SK-N-SH (cell line): ENCODE results near the gene AKAP17A. TPM values are rescaled to one million over a fixed set of nuclear protein-coding genes. Genes with fewer than 3 reads are reported as not detected.
A peak's percentile ranks its signal among the peaks of the same experiment; 100 is the strongest.

Experiments used
- CTCF ChIA-PET: fragments of 300-600, 350-600 bp; formaldehyde crosslinking; extraction: SDS; loops from one replicate; lab custom pipeline; 2021; lab: Yijun Ruan, JAX
- POLR2A ChIA-PET: fragments of 350-600 bp; sonication (Branson Sonifier 250); formaldehyde crosslinking; extraction: SDS; loops from one replicate; lab custom pipeline; 2020; ENCODE audit warnings: antibody characterized with exemption, inconsistent platforms; lab: Yijun Ruan, JAX
- DNase-seq: peaks from one replicate; pipeline ENCODE4 v3.0.0; 2012
- H2AFZ ChIP-seq: fragments of 200-600 bp; sonication (generic); 2 replicates; pipeline ENCODE4 v1.8.1; 2016; ENCODE audit warnings: antibody characterized with exemption, mild to moderate bottlenecking, low read depth
- H3F3A ChIP-seq: fragments of 200-600 bp; sonication (generic); replicated peaks from 2 replicates; pipeline ENCODE3; 2016; ENCODE audit warnings: antibody characterized with exemption, mild to moderate bottlenecking; ENCODE audit not compliant: insufficient read depth
- H3K27ac ChIP-seq, 2 experiments: fragments of 200-500 bp in 1 of 2; fragments of 200-600 bp in 1 of 2; sonication (Bioruptor generic) in 1 of 2; sonication (generic), shearing (Covaris generic) in 1 of 2; 2 replicates each; pipeline versions ENCODE4 v1.5.1 to v1.6.1; 2014 to 2016; ENCODE audit warnings: low read depth in 2 of 2, inconsistent platforms in 1 of 2, low read length in 1 of 2, mild to moderate bottlenecking in 1 of 2, mixed read lengths in 1 of 2
- H3K27me3 ChIP-seq: fragments of 200-600 bp; sonication (generic), shearing (Covaris generic); 2 replicates; pipeline ENCODE4 v1.6.1; 2016; ENCODE audit warnings: mixed run types; ENCODE audit not compliant: insufficient read depth
- H3K36me3 ChIP-seq, 2 experiments: fragments of 200-500 bp in 1 of 2; fragments of 200-600 bp in 1 of 2; sonication (Bioruptor generic) in 1 of 2; sonication (generic) in 1 of 2; replicated peaks in 1 of 2; 2 replicates each; pipeline versions ENCODE3 to v1.5.1; 2014 to 2016; ENCODE audit warnings: low read length in 1 of 2, mild to moderate bottlenecking in 1 of 2; ENCODE audit not compliant: insufficient read depth in 2 of 2, control insufficient read depth in 1 of 2
- H3K4me1 ChIP-seq, 2 experiments: fragments of 200-500 bp in 1 of 2; fragments of 200-600 bp in 1 of 2; sonication (Bioruptor generic) in 1 of 2; sonication (generic), shearing (Covaris generic) in 1 of 2; 2 replicates each; pipeline versions ENCODE4 v1.5.1 to v1.6.1; 2014 to 2016; ENCODE audit warnings: low read depth in 1 of 2, low read length in 1 of 2, mixed run types in 1 of 2; ENCODE audit not compliant: insufficient read depth in 2 of 2, control insufficient read depth in 1 of 2
- H3K4me2 ChIP-seq: fragments of 200-600 bp; sonication (generic), shearing (Covaris generic); 2 replicates; pipeline ENCODE4 v1.6.1; 2017; ENCODE audit warnings: mixed run types
- H3K4me3 ChIP-seq, 2 experiments: fragments of 200-500 bp in 1 of 2; fragments of 200-600 bp in 1 of 2; sonication (Bioruptor generic) in 1 of 2; sonication (generic), shearing (Covaris generic) in 1 of 2; 2 replicates each; pipeline versions ENCODE4 v1.5.1 to v1.8.1; 2014 to 2016; ENCODE audit warnings: low read depth in 2 of 2, inconsistent platforms in 1 of 2, low read length in 1 of 2, mild to moderate bottlenecking in 1 of 2, mixed read lengths in 1 of 2, moderate library complexity in 1 of 2
- H3K79me2 ChIP-seq: fragments of 200-600 bp; sonication (generic); 2 replicates; pipeline ENCODE4 v1.8.1; 2017; ENCODE audit warnings: mild to moderate bottlenecking; ENCODE audit not compliant: insufficient read depth
- H3K9ac ChIP-seq: fragments of 200-600 bp; sonication (generic); 2 replicates; pipeline ENCODE4 v1.6.1; 2017; ENCODE audit warnings: mixed run types
- H3K9me2 ChIP-seq: fragments of 200-600 bp; sonication (generic); 2 replicates; pipeline ENCODE4 v1.6.1; 2017; ENCODE audit warnings: mixed run types
- H3K9me3 ChIP-seq: fragments of 200-600 bp; sonication (generic); 2 replicates; pipeline ENCODE4 v1.6.1; 2017; ENCODE audit warnings: mixed run types, mild to moderate bottlenecking, moderate library complexity
- H4K20me1 ChIP-seq: fragments of 200-600 bp; sonication (generic); 2 replicates; pipeline ENCODE4 v1.6.1; 2017; ENCODE audit warnings: mild to moderate bottlenecking, mixed run types; ENCODE audit not compliant: insufficient read depth
- ELF1 ChIP-seq: IDR thresholded peaks from 2 replicates; pipeline ENCODE4 v1.4.0; 2012
- EZH2phosphoT487 ChIP-seq: fragments of 200-600 bp; sonication (generic); IDR thresholded peaks from 2 replicates; pipeline ENCODE4 v1.6.1; 2017; ENCODE audit warnings: low read depth, mixed run types, mild to moderate bottlenecking, antibody characterized with exemption, moderate library complexity, borderline replicate concordance
- GABPA ChIP-seq: IDR thresholded peaks from 2 replicates; pipeline ENCODE4 v1.4.0; 2012; ENCODE audit warnings: low read depth, mild to moderate bottlenecking
- POLR2AphosphoS5 ChIP-seq: IDR thresholded peaks from 2 replicates; pipeline ENCODE4 v1.6.1; 2012; ENCODE audit warnings: low read depth, low read length
- RAD21 ChIP-seq: IDR thresholded peaks from 2 replicates; pipeline ENCODE4 v1.6.1; 2012; ENCODE audit warnings: mild to moderate bottlenecking, low read length
- RCOR1 ChIP-seq: fragments of 150-350 bp; IDR thresholded peaks from 2 replicates; pipeline ENCODE4 v1.6.1; 2017; ENCODE audit warnings: antibody characterized with exemption, low read length
- SMC3 ChIP-seq: IDR thresholded peaks from 2 replicates; pipeline ENCODE4 v1.6.1; 2012; ENCODE audit warnings: low read depth, low read length, improper control_type of control experiment
- TEAD4 ChIP-seq: IDR thresholded peaks from 2 replicates; pipeline ENCODE4 v1.4.0; 2012; ENCODE audit warnings: mild to moderate bottlenecking, borderline replicate concordance; ENCODE audit not compliant: insufficient read depth
- WGBS: methylation state at CpG from one replicate; pipeline ENCODE4 v1.1.6; 2017; ENCODE audit warnings: low lambda C conversion rate; 5-methylcytosine and 5-hydroxymethylcytosine counted together
- polyA plus RNA-seq, 3 experiments: library from polyadenylated mRNA; depleted of rRNA; stranded (reverse); fragments of >200 nt; gene quantifications; 2 replicates each; pipeline ENCODE4 v1.2.3, GENCODE V29; 2012
- TF ChIP-seq, protein P1 (sequence below): fragments of 150-350 bp; IDR thresholded peaks from 2 replicates; pipeline ENCODE4 v1.6.1; 2017; ENCODE audit warnings: antibody characterized with exemption, low read length, low read depth, borderline replicate concordance
- TF ChIP-seq, protein P2 (sequence below): fragments of 200-600 bp; sonication (generic); IDR thresholded peaks from 2 replicates; pipeline ENCODE4 v1.6.1; 2017; ENCODE audit warnings: antibody characterized with exemption, mild to moderate bottlenecking, moderate library complexity
- TF ChIP-seq, protein P3 (sequence below): IDR thresholded peaks from 2 replicates; pipeline ENCODE4; 2012
- TF ChIP-seq, protein P4 (sequence below): IDR thresholded peaks from 2 replicates; pipeline ENCODE4 v1.6.1; 2012; ENCODE audit warnings: mild to moderate bottlenecking, low read depth, low read length, moderate library complexity

The AKAP17A gene
- polyA plus RNA-seq, 1 of the 3 experiments (the other 2 are of a cell fraction) = 43.8 TPM

DNA sequence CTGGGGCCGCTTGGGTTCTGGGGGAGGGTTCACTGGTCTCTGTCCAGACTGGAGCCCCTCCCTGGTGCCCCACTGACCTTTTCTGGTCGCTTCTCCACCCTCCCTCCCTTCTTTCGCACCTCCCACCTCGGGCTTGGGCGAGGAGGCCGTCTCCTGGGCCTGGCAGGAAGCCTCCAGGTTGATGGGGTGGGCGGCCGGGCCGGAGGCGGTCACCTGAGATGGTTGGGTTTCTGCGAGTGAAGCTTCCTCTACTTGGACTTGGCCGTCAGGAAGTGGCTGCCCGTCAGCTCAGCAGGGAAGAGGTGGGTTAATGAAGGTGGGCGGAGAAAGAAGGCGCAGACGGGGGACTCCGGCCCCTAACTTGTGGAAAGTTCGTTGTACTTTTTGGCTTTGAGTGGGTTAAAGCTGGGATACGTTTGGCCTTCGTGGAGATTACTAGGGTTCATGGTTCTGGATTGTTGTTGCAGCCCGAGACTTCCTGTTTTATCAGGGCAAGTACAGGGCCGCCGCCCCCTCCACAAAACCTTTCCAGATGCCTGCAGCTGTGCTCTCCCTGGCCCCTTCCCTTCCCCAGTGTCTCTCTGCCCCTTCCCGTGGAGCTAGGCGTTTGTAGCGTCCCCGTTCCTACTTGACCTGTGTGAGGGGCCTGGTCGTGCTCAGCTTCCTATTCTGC is 1.2 kb downstream of the AKAP17A start:
- H3K9ac ChIP-seq = peak overlapping the region; percentile 88
- H3K9me2 ChIP-seq = no peaks in the 10 kb centered on the region
- H4K20me1 ChIP-seq = peaks cover 40% of the 10 kb centered on the region
- 11% methylated on average over 22 of the region's 28 CpGs for WGBS
- no peaks in the 10 kb centered on the region for H3F3A ChIP-seq
- peak; percentile 44 for DNase-seq
- H3K4me2 ChIP-seq = peak overlapping the region; percentile 99
- H3K4me3 ChIP-seq = peak overlapping the region; percentile 61 to 84
- H3K27me3 ChIP-seq = no peaks in the 10 kb centered on the region
- H3K36me3 ChIP-seq = peaks cover 17 to 37% of the 10 kb centered on the region in 2 experiments
- ChIA-PET CTCF (no interaction called here), POLR2A (no interaction called here)
- H3K79me2 ChIP-seq = peaks cover 54% of the 10 kb centered on the region
- TF ChIP-seq, protein P1, sequence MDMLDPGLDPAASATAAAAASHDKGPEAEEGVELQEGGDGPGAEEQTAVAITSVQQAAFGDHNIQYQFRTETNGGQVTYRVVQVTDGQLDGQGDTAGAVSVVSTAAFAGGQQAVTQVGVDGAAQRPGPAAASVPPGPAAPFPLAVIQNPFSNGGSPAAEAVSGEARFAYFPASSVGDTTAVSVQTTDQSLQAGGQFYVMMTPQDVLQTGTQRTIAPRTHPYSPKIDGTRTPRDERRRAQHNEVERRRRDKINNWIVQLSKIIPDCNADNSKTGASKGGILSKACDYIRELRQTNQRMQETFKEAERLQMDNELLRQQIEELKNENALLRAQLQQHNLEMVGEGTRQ = no peak
- TF ChIP-seq TEAD4 = no peak
- TF ChIP-seq RAD21 = no peak
- TF ChIP-seq GABPA = no peak
- H3K4me1 ChIP-seq = peaks cover 0 to 12% of the 10 kb centered on the region in 2 experiments; a peak in 2 of 4 replicates
- H3K27ac ChIP-seq = no peak overlapping the region; a peak in 1 of 4 replicates
- no peak overlapping the region for H2AFZ ChIP-seq
- no peaks in the 10 kb centered on the region for H3K9me3 ChIP-seq

DNA sequence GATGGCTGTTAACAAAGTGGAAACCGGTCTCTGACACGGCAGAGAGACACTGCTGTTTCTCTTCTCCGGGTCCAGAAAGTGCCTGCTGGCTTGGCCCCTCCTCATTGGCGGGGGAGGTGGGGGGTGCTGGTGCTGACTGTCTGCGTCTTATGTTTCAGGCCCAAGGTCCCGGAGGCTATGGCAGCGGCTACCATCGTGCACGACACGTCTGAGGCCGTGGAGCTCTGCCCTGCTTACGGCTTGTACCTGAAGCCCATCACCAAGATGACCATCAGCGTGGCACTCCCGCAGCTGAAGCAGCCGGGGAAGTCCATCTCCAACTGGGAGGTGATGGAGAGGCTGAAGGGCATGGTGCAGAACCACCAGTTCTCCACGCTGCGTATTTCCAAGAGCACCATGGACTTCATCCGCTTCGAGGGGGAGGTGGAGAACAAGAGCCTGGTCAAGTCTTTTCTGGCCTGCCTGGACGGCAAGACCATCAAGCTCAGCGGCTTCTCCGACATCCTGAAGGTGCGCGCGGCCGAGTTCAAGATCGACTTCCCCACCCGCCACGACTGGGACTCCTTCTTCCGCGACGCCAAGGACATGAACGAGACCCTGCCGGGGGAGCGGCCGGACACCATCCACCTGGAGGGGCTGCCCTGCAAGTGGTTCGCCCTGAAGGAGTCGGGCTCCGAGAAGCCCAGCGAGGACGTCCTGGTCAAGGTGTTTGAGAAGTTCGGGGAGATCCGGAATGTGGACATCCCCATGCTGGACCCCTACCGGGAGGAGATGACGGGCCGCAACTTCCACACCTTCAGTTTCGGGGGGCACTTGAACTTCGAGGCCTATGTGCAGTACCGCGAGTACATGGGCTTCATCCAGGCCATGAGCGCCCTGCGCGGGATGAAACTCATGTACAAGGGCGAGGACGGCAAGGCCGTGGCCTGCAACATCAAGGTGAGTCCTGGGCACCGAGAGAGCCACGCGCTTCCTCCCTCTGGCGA is 2.2 kb downstream of the AKAP17A start:
- H2AFZ ChIP-seq = no peak overlapping the region
- TF ChIP-seq RAD21 (no peak), SMC3 (no peak), RCOR1 (no peak), POLR2AphosphoS5 (no peak), EZH2phosphoT487 (no peak), GABPA (no peak), ELF1 (no peak)
- TF ChIP-seq, protein P2, sequence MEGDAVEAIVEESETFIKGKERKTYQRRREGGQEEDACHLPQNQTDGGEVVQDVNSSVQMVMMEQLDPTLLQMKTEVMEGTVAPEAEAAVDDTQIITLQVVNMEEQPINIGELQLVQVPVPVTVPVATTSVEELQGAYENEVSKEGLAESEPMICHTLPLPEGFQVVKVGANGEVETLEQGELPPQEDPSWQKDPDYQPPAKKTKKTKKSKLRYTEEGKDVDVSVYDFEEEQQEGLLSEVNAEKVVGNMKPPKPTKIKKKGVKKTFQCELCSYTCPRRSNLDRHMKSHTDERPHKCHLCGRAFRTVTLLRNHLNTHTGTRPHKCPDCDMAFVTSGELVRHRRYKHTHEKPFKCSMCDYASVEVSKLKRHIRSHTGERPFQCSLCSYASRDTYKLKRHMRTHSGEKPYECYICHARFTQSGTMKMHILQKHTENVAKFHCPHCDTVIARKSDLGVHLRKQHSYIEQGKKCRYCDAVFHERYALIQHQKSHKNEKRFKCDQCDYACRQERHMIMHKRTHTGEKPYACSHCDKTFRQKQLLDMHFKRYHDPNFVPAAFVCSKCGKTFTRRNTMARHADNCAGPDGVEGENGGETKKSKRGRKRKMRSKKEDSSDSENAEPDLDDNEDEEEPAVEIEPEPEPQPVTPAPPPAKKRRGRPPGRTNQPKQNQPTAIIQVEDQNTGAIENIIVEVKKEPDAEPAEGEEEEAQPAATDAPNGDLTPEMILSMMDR = no peak
- TF ChIP-seq, protein P3, sequence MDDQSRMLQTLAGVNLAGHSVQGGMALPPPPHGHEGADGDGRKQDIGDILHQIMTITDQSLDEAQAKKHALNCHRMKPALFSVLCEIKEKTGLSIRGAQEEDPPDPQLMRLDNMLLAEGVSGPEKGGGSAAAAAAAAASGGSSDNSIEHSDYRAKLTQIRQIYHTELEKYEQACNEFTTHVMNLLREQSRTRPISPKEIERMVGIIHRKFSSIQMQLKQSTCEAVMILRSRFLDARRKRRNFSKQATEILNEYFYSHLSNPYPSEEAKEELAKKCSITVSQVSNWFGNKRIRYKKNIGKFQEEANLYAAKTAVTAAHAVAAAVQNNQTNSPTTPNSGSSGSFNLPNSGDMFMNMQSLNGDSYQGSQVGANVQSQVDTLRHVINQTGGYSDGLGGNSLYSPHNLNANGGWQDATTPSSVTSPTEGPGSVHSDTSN = no peak
- TF ChIP-seq, protein P4, sequence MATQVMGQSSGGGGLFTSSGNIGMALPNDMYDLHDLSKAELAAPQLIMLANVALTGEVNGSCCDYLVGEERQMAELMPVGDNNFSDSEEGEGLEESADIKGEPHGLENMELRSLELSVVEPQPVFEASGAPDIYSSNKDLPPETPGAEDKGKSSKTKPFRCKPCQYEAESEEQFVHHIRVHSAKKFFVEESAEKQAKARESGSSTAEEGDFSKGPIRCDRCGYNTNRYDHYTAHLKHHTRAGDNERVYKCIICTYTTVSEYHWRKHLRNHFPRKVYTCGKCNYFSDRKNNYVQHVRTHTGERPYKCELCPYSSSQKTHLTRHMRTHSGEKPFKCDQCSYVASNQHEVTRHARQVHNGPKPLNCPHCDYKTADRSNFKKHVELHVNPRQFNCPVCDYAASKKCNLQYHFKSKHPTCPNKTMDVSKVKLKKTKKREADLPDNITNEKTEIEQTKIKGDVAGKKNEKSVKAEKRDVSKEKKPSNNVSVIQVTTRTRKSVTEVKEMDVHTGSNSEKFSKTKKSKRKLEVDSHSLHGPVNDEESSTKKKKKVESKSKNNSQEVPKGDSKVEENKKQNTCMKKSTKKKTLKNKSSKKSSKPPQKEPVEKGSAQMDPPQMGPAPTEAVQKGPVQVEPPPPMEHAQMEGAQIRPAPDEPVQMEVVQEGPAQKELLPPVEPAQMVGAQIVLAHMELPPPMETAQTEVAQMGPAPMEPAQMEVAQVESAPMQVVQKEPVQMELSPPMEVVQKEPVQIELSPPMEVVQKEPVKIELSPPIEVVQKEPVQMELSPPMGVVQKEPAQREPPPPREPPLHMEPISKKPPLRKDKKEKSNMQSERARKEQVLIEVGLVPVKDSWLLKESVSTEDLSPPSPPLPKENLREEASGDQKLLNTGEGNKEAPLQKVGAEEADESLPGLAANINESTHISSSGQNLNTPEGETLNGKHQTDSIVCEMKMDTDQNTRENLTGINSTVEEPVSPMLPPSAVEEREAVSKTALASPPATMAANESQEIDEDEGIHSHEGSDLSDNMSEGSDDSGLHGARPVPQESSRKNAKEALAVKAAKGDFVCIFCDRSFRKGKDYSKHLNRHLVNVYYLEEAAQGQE = no peak
- TF ChIP-seq, all 33 proteins: peak for 0
- no peak for DNase-seq
- no peaks in the 10 kb centered on the region for H3K9me3 ChIP-seq
- H3K36me3 ChIP-seq = peaks cover 17 to 46% of the 10 kb centered on the region in 2 experiments
- no peak overlapping the region for H3K27ac ChIP-seq
- H3F3A ChIP-seq = no peaks in the 10 kb centered on the region
- H3K4me1 ChIP-seq = peaks cover 0 to 12% of the 10 kb centered on the region in 2 experiments; a peak in 2 of 4 replicates
- peak overlapping the region; percentile 61 to 84; a peak in 2 of 4 replicates for H3K4me3 ChIP-seq
- H3K4me2 ChIP-seq = peak overlapping the region; percentile 99
- H3K9ac ChIP-seq = peak overlapping the region; percentile 88; the same call in 1 of the 2 replicates
- no peaks in the 10 kb centered on the region for H3K27me3 ChIP-seq
- ChIA-PET CTCF (no interaction called here), POLR2A (no interaction called here)
- H4K20me1 ChIP-seq = peaks cover 40% of the 10 kb centered on the region
- 94% methylated on average over 42 of the region's 60 CpGs for WGBS
- peaks cover 54% of the 10 kb centered on the region for H3K79me2 ChIP-seq
- H3K9me2 ChIP-seq = no peaks in the 10 kb centered on the region
